NCI-H1436 (cell line): ENCODE measurements around the gene PLPPR4.
"Not testable (repeated sequence)": the region's sequence is repeated elsewhere in the genome, so short reads cannot be mapped to it uniquely, and the experiment has no call there.

Source experiments
- DNase-seq: peaks from one replicate; lab custom pipeline; 2025; lab: John Stamatoyannopoulos, UW

PLPPR4 gene

DNA sequence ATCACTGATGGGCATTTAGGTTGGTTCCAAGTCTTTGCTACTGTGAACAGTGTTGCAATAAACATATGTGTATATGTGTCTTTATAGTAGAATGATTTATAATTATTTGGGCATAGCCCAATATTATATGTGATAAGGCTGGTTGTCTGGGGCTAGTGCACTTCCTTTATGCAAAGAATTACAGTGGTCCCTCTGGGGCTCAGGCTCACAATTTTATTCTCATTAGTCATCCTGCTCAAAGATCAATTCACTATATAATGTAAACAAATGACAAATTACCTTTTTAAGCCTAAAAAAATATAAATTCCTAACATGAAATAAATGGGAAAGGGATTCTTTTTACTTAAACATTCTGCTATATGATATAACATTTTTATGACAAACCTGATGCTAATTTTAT lies 5.0 kb downstream of the PLPPR4 start:
- DNase-seq: no peak

DNA sequence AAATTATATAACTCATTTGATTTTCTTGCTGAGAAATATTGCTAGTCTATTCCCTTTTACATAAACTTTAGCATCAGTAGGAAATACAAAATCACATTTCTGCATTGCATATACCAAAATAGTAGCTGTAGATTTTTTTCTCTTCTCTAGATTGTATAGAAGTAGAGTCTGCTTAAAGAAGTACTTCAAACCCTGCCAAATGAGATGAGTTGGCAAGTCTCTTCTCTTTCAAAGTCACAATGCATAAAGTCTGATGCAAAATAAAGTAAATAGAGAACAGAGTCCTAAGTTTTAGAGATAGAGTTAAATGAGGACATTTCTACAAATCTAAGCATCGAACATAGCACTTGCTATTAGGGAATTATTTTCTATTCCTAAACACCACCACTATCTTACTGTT lies 6.4 kb downstream of the PLPPR4 start:
- no peak for DNase-seq

DNA sequence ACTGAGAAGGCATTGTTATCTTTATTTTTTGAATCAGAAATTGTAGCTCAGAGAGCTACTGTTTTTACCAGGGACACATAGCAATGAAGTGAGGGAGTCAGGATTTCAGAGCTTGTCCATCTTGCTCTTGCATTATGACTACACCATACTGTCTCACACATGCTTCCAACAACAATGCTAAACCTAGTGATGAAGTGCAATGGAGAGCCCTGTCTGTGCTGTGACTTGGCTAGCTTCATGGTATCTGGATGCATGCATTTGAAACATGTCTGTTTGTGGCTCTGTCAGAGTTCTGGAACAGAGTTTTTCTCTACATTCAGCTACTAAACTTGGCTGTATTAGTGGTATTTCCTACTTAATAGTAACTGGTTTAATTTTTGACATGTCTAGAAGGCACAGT lies 7.0 kb downstream of the PLPPR4 start:
- no peak for DNase-seq

DNA sequence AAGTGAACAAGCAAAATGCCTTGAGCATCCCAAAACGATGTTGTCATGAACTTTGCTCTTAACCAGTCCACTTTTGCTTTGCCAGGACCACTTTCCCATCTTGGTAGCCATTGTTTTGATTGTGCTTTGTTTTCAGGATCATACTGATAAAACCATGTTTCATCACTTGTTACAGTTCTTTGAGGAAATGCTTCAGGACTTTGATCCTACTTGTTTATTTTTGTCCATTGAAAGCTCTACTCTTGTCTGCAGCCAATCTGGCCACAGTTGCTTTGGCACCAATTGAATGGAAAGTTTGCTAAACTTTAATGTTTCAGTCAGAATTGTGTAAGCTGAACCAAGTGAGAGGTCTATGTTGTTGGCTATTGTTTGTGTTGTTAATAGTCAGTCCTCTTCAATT lies 12.8 kb downstream of the PLPPR4 start:
- no peak for DNase-seq

DNA sequence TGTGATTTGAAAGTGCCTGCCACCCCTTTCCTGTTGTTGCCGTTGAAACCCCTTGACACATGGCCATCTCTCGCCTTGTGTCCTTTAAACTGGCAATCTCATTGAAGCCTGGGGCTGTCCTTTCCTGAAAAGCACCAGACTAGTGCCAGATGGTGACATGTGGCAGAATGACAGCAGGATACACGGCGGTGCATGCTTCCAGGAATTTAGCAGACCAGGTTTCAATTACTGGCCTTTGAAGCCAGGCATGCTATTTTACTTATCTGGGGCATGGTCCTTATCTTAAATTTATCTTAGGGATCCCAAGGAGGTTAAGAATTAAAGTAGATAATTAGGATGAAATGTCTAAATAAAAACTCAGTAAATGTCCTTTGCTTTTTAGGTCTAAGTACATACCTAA lies 15.2 kb downstream of the PLPPR4 start:
- no peak for DNase-seq

DNA sequence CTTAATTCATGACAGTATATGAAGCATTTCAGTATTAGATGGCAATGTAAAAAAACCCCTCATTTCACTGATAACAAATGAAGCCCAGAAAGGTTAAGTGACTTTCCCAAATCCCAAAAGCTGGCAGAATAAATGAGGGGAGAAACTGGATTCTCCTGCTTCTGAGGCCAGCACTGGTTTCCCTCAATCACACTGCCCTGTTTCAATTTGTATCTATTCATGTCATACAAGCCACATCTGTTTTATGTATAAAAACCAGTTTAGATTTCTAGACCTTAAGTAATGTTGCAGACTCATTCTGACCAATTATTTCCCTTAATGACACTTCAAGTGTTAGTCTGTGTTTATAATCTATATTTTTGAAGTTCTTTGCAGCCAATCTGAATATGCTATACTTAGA lies 16.8 kb downstream of the PLPPR4 start:
- no peak for DNase-seq

DNA sequence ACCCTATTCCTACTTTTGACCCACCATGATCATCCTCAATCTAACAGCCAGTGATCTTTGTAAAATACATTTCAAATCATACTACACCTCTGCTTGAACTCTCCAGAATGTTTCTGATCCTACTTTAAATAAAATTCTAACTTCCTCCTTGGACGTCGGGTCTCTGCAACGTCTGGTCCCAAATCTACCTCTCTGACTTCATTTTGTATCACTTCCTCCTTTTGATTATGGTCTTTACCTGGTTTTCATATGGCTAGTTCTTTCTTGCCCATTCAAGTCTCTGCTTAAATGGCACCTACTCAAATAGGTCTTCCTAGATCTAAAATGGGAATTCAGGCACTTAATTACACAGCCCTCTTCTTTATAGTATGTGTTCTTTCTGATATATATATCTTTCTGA lies 18.2 kb downstream of the PLPPR4 start:
- DNase-seq: no peak

DNA sequence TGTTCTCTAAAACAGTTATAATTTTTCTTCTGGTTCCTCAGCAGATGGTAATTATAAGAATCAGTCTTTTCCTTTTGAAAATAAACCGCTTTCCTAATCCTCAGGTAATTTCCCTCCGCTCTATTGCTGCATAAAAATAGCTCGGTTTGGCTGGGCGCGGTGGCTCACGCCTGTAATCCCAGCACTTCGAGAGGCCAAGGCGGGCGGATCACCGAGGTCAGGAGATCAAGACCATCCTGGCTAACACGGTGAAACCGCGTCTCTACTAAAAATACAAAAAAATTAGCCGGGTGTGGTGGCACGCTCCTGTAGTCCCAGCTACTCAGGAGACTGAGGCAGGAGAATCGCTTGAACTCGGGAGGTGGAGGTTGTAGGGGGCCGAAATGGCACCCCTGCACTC lies 19.2 kb downstream of the PLPPR4 start:
- DNase-seq: not testable (repeated sequence)

DNA sequence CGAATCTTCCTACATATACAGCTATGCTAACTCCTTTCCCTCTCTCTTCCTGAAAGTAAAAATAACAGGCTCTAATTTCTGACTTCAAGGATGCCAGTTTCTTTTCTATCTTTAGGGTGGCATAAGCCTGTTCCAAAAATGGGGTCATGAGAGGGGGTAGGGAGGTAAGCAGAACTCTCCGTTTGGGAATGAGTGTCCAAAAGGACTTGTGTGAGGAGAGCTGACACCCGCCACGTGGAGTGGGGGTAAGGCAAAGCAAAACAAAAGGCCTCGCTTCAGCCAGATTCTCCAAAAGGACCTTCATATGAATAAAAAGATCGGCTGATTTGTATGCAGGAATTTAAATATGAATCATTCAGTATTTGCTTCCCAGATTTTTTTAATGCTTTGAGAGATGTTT lies 28.6 kb downstream of the PLPPR4 start:
- no peak for DNase-seq

DNA sequence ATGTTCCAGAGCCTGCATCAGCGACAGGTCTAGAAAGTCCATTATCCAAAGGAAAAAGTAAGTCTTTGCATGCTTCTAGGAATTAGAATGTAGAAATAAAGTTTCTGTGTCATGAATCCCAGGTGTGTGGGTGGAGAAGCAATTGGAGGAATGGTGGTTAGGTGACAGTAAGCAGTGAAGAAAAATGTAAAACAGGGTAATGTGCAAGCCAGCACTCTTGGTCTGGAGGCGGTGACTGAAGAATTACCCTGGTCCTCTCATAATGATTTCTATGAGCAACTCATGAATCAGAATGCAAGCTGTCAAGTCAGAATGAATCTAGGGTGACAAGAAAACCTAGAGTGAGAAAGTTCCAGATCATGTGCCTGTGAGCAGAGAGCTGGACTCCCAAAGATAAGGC lies 33.6 kb downstream of the PLPPR4 start:
- no peak for DNase-seq

DNA sequence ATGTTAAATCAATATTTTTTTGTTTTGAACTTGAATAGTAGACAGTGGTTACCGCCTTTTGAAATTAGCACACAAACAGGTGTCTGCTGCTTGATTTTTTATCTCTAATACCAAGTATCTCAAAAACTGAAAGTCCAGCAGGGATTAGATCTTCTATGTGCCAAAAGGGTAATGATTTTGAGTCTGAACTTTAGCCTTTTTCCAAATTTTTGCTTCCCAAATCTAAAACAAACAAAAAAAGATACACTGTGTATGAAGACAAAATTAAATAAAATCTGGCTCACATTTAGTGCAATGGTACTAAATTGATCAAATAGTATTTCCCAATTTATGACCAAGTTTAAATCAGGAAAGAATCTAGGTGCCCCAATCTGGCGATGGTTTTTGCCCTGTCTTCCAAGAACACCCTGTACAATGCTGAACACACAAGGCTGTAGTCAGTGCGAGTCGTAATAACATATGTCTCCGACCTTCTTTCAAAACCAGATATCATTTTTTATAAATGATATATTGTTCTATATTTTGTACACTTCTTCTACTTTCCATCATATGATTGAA lies 40.5 kb downstream of the PLPPR4 start:
- no peak for DNase-seq

DNA sequence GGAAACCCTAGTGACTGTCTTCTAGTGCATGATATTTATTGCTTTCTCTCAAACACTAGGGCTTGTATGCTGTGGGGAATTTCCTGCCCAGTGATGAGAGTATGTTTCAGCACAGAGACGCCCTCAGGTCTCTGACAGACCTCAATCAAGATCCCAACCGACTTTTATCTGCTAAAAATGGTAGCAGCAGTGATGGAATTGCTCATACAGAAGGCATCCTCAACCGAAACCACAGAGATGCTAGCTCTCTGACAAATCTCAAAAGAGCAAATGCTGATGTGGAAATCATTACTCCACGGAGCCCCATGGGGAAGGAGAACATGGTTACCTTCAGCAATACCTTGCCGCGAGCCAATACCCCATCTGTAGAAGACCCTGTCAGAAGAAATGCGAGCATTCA lies 41.3 kb downstream of the PLPPR4 start:
- DNase-seq: no peak

DNA sequence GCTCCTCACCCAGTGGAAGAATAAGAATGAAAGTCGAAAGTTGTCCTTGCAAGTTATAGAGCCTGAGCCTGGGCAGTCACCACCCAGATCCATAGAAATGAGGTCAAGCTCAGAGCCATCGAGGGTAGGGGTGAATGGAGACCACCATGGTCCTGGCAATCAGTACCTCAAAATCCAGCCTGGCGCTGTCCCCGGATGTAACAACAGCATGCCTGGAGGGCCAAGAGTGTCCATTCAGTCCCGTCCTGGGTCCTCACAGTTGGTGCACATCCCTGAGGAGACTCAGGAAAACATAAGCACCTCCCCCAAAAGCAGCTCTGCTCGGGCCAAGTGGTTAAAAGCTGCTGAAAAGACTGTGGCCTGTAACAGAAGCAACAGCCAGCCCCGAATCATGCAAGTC lies 41.8 kb downstream of the PLPPR4 start:
- DNase-seq: no peak

DNA sequence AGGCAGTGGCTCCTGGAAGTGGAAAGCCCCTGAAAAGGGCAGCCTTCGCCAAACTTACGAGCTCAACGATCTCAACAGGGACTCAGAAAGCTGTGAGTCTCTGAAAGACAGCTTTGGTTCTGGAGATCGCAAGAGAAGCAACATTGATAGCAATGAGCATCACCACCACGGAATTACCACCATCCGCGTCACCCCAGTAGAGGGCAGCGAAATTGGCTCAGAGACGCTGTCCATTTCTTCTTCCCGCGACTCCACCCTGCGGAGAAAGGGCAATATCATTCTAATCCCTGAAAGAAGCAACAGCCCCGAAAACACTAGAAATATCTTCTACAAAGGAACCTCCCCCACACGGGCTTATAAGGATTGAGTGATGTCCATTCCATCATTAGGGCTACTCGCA lies 42.4 kb downstream of the PLPPR4 start:
- DNase-seq: no peak

DNA sequence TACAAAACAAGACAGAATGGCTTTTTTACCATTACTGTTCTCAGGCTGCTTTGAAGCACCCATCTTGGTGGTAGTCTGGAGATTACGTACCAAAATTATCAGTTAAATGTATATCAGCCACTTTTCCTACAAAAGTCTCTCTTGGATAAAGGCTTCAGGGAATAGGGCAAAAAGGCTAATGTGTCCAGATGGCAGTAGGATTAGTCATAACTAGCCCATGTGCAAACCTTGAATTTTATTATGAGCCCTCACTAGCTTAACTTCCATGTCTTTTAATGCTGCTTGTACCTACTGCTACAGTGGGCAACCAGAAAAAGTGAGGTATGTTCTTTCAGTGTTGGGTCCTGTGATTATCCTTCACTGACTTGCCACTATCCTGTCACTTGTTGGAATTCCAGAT lies 51.0 kb downstream of the PLPPR4 start:
- no peak for DNase-seq

DNA sequence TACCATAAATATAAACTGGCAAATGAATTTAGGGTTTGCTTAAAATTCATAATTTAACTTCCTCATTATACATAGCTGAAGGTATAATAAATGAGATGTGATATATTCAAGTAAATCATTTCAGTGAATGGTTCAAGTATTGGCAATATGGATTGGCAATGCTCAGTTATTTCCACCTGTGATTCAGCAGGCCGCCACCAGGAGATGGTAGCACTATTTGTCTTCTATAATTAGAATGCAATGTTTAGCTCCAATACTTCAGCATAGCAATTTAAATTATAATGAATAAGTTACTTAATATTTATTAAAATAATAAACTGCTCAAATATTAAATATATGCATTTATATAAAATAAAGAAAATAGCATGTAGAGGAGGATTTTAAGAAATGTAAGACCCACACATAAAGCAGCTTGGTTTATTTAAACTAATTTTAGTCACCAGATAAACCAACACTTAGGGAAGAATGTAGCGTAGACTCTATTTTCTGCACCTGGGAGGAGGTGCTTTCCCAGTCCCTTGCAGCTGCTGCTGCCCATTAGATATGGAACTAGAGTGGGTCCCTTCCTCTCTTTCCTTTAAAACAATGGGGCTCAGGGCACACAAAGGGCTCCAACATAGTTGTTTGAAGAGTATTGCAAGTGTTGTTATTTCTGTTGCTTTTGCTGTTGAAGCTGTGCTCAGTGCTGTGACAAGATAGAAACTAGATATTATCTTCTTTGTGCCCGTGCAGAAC lies 62.1 kb downstream of the PLPPR4 start:
- no peak for DNase-seq

DNA sequence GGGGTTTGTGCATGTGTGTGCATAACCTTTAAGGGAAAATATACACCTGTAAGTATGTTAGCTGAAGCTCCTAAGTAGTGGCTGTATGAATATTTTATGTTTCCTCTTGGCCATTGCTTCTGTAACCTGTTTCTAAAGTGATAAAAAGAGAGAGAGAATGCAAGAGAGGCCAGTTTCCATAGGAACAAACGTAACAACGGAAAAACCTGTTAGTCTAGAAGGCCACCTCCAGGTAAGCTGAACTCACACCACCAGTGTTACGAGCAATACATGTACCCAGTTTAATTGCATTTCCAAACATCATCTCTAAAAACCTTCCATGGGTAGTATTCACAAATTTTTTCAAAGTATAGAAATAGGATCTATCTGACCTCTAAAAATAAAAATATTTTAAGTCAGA lies 63.1 kb downstream of the PLPPR4 start:
- no peak for DNase-seq

DNA sequence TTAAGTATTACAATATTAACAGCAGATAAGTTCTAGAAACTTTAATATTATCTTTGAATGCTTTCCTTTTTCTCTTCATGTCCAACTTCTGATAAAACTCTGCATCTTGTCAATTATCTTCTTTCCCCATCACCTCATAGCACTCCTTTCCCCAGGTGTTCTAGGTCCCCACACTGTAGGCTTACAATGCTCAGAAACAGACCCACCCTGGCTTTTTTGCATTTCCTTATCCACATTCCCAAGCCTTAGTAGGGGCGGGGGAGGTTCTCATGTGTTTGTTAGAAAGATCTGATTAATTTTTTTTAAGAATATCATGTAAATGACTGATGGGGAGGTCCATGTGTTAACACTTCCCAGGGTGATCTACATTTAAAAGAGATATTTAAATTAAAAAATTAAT lies 63.9 kb downstream of the PLPPR4 start:
- DNase-seq: no peak

DNA sequence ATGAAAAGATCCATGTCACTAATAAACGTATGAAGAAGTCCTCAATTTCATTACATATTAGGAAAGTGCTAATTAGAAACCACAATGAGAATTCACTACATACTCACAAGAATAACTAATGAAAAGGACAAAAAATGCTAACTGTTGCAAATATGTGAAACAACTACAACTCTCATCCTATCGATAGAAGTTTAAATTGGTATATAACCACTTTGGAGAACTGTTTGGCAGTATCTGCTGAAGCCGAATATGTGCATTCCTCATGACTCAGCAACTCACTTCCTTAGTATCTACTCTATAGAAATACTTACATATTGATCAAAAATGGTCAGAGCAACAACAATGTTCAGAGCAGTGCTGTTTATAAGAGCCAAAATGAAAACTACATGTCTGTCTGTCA lies 66.8 kb downstream of the PLPPR4 start:
- no peak for DNase-seq

DNA sequence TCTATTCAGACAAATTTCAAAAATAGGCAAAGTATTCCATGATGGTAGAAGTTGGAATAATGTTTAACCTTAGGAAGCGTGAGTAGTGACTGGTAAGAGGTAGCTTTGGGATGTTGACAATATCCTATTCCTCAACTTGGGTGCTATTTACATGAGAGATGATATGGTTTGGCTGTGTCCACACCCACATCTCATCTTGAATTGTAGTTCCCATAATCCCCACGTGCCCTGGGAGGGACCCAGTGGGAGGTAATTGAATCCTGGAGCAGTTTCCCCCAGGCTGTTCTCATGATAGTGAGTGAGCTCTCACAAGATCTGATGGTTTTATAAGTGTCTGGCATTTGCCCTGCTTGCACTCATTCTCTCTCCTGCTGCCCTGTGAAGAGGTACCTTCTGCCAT lies 67.3 kb downstream of the PLPPR4 start:
- no peak for DNase-seq

DNA sequence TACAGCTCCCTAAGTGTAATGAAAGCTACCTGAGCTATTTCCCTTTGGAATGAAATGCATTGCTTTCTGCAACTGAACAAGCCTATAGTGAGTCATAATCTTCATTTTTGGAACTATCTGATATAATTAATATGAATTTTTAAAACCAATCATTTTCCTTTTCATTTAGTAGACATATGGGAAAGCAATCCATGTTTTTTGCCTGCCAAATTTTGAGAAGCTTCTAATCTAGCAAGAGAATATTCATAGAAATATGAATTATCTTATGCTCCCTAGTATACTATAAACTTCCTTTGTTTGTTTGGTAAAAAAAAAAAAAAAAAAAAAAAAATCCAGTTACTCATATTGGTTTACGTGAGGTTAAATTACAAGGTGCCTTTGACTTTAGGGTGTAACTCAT lies 68.3 kb downstream of the PLPPR4 start:
- DNase-seq: no peak

DNA sequence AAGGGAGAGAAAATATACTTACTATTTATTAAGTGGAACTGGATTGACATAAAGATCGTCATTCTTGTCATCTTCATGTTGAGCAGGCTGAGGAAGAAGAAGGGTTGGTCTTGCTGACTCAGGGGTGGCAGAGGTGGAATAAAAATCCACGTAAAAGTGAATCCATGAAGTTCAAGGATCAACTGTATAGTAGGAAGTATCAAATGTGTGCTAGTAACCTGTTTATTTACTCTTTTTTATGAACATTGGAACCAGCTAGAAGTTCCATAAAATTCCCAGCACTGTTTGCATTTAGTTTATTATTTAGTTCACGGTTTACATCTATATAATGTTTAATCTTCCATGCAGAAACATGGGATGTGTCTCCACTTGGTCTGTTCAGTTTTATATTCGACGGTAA lies 70.7 kb downstream of the PLPPR4 start:
- DNase-seq: no peak

DNA sequence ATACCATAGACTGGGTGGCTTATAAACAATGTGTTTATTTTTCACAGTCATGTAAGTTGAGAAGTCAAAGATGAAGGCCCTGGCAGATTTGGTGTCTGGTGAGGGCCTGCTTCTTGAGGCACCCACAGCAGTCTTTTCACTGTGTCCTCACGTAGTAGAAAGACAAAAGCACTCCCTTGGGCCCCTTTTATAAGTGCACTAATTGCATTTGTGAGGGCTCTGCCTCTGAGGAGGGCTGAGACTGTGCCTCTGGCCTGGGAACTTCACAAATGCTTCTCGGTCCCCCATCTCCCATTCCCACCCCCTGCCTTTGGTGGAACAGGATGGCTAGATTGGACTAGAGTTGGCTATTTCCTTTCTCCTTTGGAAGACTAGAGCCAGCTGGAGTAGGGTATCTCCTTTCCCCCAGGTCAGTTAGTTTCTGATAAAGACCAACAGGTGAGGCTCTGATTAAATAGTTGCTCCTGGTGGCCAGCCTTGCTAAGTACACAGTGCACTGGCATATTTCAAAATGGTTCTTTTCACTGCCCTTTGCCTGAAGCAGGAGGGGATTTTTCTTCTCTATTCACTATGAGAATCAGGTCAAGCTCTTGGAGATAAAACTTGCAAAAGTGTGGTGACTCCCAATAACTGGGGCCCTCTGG lies 82.9 kb downstream of the PLPPR4 start:
- no peak for DNase-seq
